ENCODE results near the gene RPL19.

GRCh38 chr17:39198186-39198566 lies 1.9 kb upstream of the RPL19 start:
- TF ChIP-seq CTCF (IDR thresholded peaks at IDR 0.05), result no peak
- TF ChIP-seq EP300 (IDR thresholded peaks at IDR 0.05), result no peak
- no peak for TF ChIP-seq POLR2A (IDR thresholded peaks at IDR 0.05)

All from stomach (tissue), 4 donors.